Parathyroid adenoma (tissue), 2 donors: ENCODE data around the gene DNMT3B.

Experiments used
- H2AFZ ChIP-seq: fragments of 300-600 bp; sonication (generic); one replicate; pipeline ENCODE4 v1.7.0; 2017; ENCODE audit warnings: antibody characterized with exemption, mild to moderate bottlenecking
- H3K27ac ChIP-seq: fragments of 300-600 bp; sonication (generic); one replicate; pipeline ENCODE4 v1.7.0; 2017
- H3K27me3 ChIP-seq: fragments of 300-600 bp; sonication (generic); one replicate; pipeline ENCODE4 v1.7.0; 2017; ENCODE audit warnings: low read length; ENCODE audit not compliant: control insufficient read depth, insufficient read depth
- H3K36me3 ChIP-seq: fragments of 300-600 bp; sonication (generic); one replicate; pipeline ENCODE4 v1.7.0; 2017; ENCODE audit warnings: low read length; ENCODE audit not compliant: control insufficient read depth, insufficient read depth
- H3K4me1 ChIP-seq: fragments of 300-600 bp; sonication (generic); one replicate; pipeline ENCODE4 v1.7.0; 2017; ENCODE audit warnings: control low read depth
- H3K4me2 ChIP-seq: fragments of 300-600 bp; sonication (generic); one replicate; pipeline ENCODE4 v1.7.0; 2017; ENCODE audit warnings: low read length
- H3K4me3 ChIP-seq: fragments of 300-600 bp; sonication (generic); one replicate; pipeline ENCODE4 v1.7.0; 2017; ENCODE audit warnings: low read depth, low read length
- H3K79me2 ChIP-seq: fragments of 300-600 bp; sonication (generic); one replicate; pipeline ENCODE4 v1.7.0; 2017; ENCODE audit warnings: control low read depth
- H3K9ac ChIP-seq: fragments of 300-600 bp; sonication (generic); one replicate; pipeline ENCODE4 v1.7.0; 2017; ENCODE audit warnings: mild to moderate bottlenecking
- H3K9me3 ChIP-seq: fragments of 300-600 bp; sonication (generic); one replicate; pipeline ENCODE4 v1.7.0; 2017; ENCODE audit warnings: low read length; ENCODE audit not compliant: control insufficient read depth
- TF ChIP-seq, protein P1 (sequence below): fragments of 300-600 bp; sonication (generic); IDR thresholded peaks from one replicate; pipeline ENCODE4 v1.7.0; 2017; ENCODE audit warnings: antibody characterized with exemption, mild to moderate bottlenecking
- donor health status: primary hyperparathyroidism.

The DNMT3B gene

DNA sequence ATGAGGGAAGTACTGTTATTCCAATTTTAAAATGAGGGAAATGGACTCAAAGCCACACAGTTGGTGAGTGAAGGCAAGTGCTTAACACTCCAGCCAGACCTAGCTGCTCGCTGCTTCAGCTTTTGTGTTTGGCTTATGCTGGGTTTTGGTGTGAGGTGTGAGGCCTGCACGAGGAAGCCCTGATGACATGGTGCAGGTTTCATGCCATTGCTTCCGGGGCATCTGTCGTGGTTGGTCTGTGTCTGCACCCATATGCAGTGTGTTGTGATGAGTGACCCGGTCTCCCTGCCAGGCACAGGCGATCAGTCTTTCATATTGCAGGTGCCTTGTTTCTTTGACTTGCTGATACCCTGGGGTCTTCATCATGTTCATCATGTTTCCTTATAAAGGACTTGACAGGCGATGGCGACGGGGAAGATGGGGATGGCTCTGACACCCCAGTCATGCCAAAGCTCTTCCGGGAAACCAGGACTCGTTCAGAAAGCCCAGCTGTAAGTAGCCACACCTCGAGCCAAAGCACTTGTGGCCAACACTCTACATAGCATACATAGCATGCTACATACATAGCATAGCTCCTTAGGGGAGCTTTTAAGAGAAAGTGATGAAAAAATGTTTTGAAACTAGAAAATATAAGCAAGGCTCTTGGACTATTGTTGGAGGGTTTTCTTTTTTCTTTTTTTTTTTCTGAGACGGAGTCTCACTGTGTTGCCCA, 22.3 kb downstream of the DNMT3B start:
- Histone ChIP-seq H2AFZ (no peak overlapping the region), H3K27ac (no peak overlapping the region), H3K9me3 (no peaks in the 10 kb centered on the region), H3K4me1 (no peaks in the 10 kb centered on the region), H3K79me2 (no peaks in the 10 kb centered on the region), H3K36me3 (no peaks in the 10 kb centered on the region), H3K4me3 (no peak overlapping the region), H3K9ac (no peak overlapping the region), H3K27me3 (no peaks in the 10 kb centered on the region), H3K4me2 (no peak overlapping the region)
- TF ChIP-seq, protein P1, sequence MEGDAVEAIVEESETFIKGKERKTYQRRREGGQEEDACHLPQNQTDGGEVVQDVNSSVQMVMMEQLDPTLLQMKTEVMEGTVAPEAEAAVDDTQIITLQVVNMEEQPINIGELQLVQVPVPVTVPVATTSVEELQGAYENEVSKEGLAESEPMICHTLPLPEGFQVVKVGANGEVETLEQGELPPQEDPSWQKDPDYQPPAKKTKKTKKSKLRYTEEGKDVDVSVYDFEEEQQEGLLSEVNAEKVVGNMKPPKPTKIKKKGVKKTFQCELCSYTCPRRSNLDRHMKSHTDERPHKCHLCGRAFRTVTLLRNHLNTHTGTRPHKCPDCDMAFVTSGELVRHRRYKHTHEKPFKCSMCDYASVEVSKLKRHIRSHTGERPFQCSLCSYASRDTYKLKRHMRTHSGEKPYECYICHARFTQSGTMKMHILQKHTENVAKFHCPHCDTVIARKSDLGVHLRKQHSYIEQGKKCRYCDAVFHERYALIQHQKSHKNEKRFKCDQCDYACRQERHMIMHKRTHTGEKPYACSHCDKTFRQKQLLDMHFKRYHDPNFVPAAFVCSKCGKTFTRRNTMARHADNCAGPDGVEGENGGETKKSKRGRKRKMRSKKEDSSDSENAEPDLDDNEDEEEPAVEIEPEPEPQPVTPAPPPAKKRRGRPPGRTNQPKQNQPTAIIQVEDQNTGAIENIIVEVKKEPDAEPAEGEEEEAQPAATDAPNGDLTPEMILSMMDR = no peak

DNA sequence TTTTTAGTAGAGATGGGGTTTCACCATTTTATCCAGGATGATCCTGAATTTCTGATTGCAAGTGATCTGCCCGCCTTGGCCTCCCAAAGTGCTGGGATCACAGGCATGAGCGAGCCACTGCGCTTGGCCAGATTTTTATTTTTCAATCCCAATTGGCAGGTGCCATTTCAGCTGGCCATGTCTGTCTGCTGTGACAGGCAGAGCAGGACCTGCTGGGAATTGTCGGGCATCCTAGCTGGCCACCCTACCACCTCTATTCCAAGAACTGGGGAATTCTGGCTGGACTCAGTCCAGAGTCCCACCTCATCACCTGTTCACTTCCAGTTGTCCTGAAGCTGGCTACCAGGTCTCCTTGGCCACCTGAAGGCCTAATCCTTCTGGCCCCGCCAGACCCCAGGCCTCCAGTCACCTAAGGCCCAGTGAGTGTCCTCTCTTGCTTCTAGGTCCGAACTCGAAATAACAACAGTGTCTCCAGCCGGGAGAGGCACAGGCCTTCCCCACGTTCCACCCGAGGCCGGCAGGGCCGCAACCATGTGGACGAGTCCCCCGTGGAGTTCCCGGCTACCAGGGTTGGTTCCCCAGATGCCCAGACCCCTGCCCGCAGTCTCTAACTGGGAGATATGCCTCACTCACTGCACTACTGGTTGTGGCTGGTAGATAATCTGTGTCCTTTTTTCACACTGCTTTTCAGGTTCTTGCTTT, 24.0 kb downstream of the DNMT3B start:
- H3K9me3 ChIP-seq = no peaks in the 10 kb centered on the region
- no peak overlapping the region for H2AFZ ChIP-seq
- no peaks in the 10 kb centered on the region for H3K27me3 ChIP-seq
- H3K79me2 ChIP-seq = no peaks in the 10 kb centered on the region
- H3K36me3 ChIP-seq = no peaks in the 10 kb centered on the region
- H3K4me3 ChIP-seq = no peak overlapping the region
- H3K27ac ChIP-seq = no peak overlapping the region
- no peaks in the 10 kb centered on the region for H3K4me1 ChIP-seq
- TF ChIP-seq, protein P1 = no peak
- H3K4me2 ChIP-seq = no peak overlapping the region
- H3K9ac ChIP-seq = no peak overlapping the region

DNA sequence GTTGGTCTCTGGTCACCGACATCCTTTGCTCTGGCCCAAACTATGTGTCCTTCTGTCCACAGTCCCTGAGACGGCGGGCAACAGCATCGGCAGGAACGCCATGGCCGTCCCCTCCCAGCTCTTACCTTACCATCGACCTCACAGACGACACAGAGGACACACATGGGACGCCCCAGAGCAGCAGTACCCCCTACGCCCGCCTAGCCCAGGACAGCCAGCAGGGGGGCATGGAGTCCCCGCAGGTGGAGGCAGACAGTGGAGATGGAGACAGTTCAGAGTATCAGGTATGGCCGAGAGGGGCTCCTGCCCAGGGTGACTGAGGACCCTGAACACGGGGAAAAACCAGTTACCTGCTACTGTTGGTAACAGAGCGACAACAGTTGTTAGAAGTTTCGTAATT, 25.0 kb downstream of the DNMT3B start:
- no peaks in the 10 kb centered on the region for H3K4me1 ChIP-seq
- H2AFZ ChIP-seq = no peak overlapping the region
- no peak overlapping the region for H3K4me3 ChIP-seq
- H3K9me3 ChIP-seq = no peaks in the 10 kb centered on the region
- H3K36me3 ChIP-seq = no peaks in the 10 kb centered on the region
- TF ChIP-seq, protein P1 = no peak
- no peak overlapping the region for H3K9ac ChIP-seq
- H3K79me2 ChIP-seq = no peaks in the 10 kb centered on the region
- H3K27ac ChIP-seq = no peak overlapping the region
- no peaks in the 10 kb centered on the region for H3K27me3 ChIP-seq
- H3K4me2 ChIP-seq = no peak overlapping the region

DNA sequence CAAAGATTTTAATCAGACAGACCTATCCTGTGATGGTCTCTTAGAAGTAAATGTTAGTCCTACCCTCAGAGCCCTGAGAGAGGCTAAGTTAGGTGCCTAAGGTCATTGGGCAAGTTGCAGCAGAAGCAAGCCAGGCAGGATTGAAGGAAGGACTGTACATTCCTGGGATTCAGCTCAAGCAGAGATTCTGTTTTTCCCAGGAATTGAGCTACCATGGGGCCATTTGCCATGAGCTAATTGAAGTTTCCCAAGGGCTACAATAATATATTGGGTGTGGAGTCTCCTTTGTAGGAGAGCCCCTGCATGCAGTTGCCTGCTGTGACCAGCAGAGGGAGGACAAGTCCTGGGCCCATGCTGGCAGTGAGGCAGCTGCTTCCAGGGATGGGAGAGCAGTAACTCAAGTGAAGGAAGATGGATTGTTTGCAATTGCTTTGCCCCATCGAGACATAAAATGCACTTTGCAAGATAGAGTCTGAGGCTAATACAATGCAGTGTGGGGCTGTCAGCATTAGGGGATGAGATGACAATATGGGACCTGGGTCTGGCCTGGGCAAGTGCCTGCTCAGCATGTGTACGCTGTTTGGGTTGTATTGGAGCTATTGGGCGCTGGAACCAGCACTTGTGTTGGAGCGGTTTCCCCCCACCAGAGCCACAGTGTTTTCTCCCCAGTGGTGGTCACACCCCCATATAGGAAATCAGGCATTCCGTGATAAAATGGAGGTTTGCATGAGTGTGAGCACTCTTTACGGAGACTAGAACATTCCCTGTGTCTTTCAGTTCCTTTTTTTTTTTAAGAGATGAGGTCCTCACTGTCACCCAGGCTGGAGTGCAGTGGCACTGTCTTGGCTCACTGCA, 27.9 kb downstream of the DNMT3B start:
- H3K4me2 ChIP-seq = no peak overlapping the region
- no peak overlapping the region for H3K4me3 ChIP-seq
- no peaks in the 10 kb centered on the region for H3K4me1 ChIP-seq
- no peaks in the 10 kb centered on the region for H3K27me3 ChIP-seq
- H2AFZ ChIP-seq = no peak overlapping the region
- no peak overlapping the region for H3K27ac ChIP-seq
- TF ChIP-seq, protein P1 = peak; percentile 100
- no peaks in the 10 kb centered on the region for H3K79me2 ChIP-seq
- H3K9me3 ChIP-seq = no peaks in the 10 kb centered on the region
- H3K9ac ChIP-seq = no peak overlapping the region
- H3K36me3 ChIP-seq = no peaks in the 10 kb centered on the region
